Measurements from ENCODE around the gene ZNF726.
"Not testable (repeated sequence)": the region's sequence is repeated elsewhere in the genome, so short reads cannot be mapped to it uniquely, and the experiment has no call there.

Gene ZNF726

GRCh38 chr19:23925285-23925684 is 10.6 kb downstream of the ZNF726 start:
- ATAC-seq (ENCODE audit: low read depth): no peak
- TF ChIP-seq CTCF (IDR thresholded peaks at IDR 0.05; ENCODE audit: poor library complexity, severe bottlenecking): no peak
- no peaks in the 10 kb centered on the region for H3K4me1 ChIP-seq (ENCODE audit: insufficient read depth, poor library complexity, severe bottlenecking)
- no peak overlapping the region for H3K4me3 ChIP-seq (ENCODE audit: severe bottlenecking)
- H3K27ac ChIP-seq (ENCODE audit: poor library complexity, severe bottlenecking): no peak overlapping the region
- H3K9me3 ChIP-seq (ENCODE audit: severe bottlenecking): peaks cover 13% of the 10 kb centered on the region
- no peaks in the 10 kb centered on the region for H3K27me3 ChIP-seq (ENCODE audit: insufficient read depth, poor library complexity, severe bottlenecking)
- peaks cover 10% of the 10 kb centered on the region for H3K36me3 ChIP-seq (ENCODE audit: low read depth)
- no peak for DNase-seq (ENCODE audit: low spot score)

GRCh38 chr19:23932878-23933277 is 18.2 kb downstream of the ZNF726 start:
- Histone ChIP-seq H3K4me3 (ENCODE audit: severe bottlenecking) (no peak overlapping the region), H3K4me1 (ENCODE audit: insufficient read depth, poor library complexity, severe bottlenecking) (no peaks in the 10 kb centered on the region), H3K27ac (ENCODE audit: poor library complexity, severe bottlenecking) (no peak overlapping the region), H3K9me3 (ENCODE audit: severe bottlenecking) (peaks cover 24% of the 10 kb centered on the region), H3K27me3 (ENCODE audit: insufficient read depth, poor library complexity, severe bottlenecking) (no peaks in the 10 kb centered on the region), H3K36me3 (ENCODE audit: low read depth) (no peaks in the 10 kb centered on the region)
- ATAC-seq (ENCODE audit: low read depth) (no peak), DNase-seq (ENCODE audit: low spot score) (no peak)
- TF ChIP-seq CTCF (IDR thresholded peaks at IDR 0.05; ENCODE audit: poor library complexity, severe bottlenecking): no peak

- peaks cover 19% of the 10 kb centered on the region for H3K9me3 ChIP-seq (ENCODE audit: severe bottlenecking)
- ATAC-seq (ENCODE audit: low read depth); H3K27me3 ChIP-seq (ENCODE audit: insufficient read depth, poor library complexity, severe bottlenecking); DNase-seq (ENCODE audit: low spot score); H3K36me3 ChIP-seq (ENCODE audit: low read depth); H3K27ac ChIP-seq (ENCODE audit: poor library complexity, severe bottlenecking); H3K4me3 ChIP-seq (ENCODE audit: severe bottlenecking); H3K4me1 ChIP-seq (ENCODE audit: insufficient read depth, poor library complexity, severe bottlenecking): not testable (repeated sequence)
Observed at GRCh38 chr19:23937031-23937430, 22.3 kb downstream of the ZNF726 start.

- TF ChIP-seq CTCF (IDR thresholded peaks at IDR 0.05; ENCODE audit: poor library complexity, severe bottlenecking): no peak
- Histone ChIP-seq H3K36me3 (ENCODE audit: low read depth) (no peaks in the 10 kb centered on the region), H3K9me3 (ENCODE audit: severe bottlenecking) (peaks cover 8% of the 10 kb centered on the region), H3K4me3 (ENCODE audit: severe bottlenecking) (no peak overlapping the region), H3K27me3 (ENCODE audit: insufficient read depth, poor library complexity, severe bottlenecking) (no peaks in the 10 kb centered on the region), H3K27ac (ENCODE audit: poor library complexity, severe bottlenecking) (no peak overlapping the region), H3K4me1 (ENCODE audit: insufficient read depth, poor library complexity, severe bottlenecking) (no peaks in the 10 kb centered on the region)
- ATAC-seq (ENCODE audit: low read depth) (no peak), DNase-seq (ENCODE audit: low spot score) (no peak)
Observed at GRCh38 chr19:23943411-23943810, 28.7 kb downstream of the ZNF726 start.

GRCh38 chr19:23946569-23946968 is 31.9 kb downstream of the ZNF726 start:
- DNase-seq (ENCODE audit: low spot score): no peak
- TF ChIP-seq CTCF (IDR thresholded peaks at IDR 0.05; ENCODE audit: poor library complexity, severe bottlenecking): no peak
- Histone ChIP-seq H3K9me3 (ENCODE audit: severe bottlenecking) (no peaks in the 10 kb centered on the region), H3K27me3 (ENCODE audit: insufficient read depth, poor library complexity, severe bottlenecking) (no peaks in the 10 kb centered on the region), H3K4me1 (ENCODE audit: insufficient read depth, poor library complexity, severe bottlenecking) (no peaks in the 10 kb centered on the region), H3K27ac (ENCODE audit: poor library complexity, severe bottlenecking) (no peak overlapping the region), H3K4me3 (ENCODE audit: severe bottlenecking) (no peak overlapping the region), H3K36me3 (ENCODE audit: low read depth) (no peaks in the 10 kb centered on the region)
- ATAC-seq (ENCODE audit: low read depth): no peak
